Central memory CD8-positive, alpha-beta T cell (primary cell): Measurements from ENCODE around the gene SGMS1.
"Not testable (repeated sequence)": the region's sequence is repeated elsewhere in the genome, so short reads cannot be mapped to it uniquely, and the experiment has no call there.

ENCODE experiments used
- ATAC-seq: fragments of 150-1000 bp; cut with Tn5 transposase; replicated peaks from 2 replicates; pipeline ENCODE4 v1.10.0; 2022; ENCODE audit warnings: mild to moderate bottlenecking, moderate FRiP score, moderate number of reproducible peaks; ENCODE audit not compliant: poor library complexity, severe bottlenecking; ENCODE audit errors: extremely low read depth
- DNase-seq, 2 donors: peaks; one replicate each; pipeline ENCODE4 v3.0.0; 2021; ENCODE audit warnings: low spot score in 2 of 2
- H3K27ac Mint-ChIP-seq: one replicate; pipeline ENCODE4 v1.8.0; 2022; ENCODE audit warnings: low read depth, mild to moderate bottlenecking, moderate library complexity, mixed read lengths
- H3K27me3 Mint-ChIP-seq: one replicate; pipeline ENCODE4 v1.8.0; 2022; ENCODE audit warnings: mixed read lengths
- H3K36me3 Mint-ChIP-seq: one replicate; pipeline ENCODE4 v1.8.0; 2022; ENCODE audit warnings: mild to moderate bottlenecking, moderate library complexity, mixed read lengths; ENCODE audit not compliant: insufficient read depth
- H3K4me1 Mint-ChIP-seq: one replicate; pipeline ENCODE4 v1.8.0; 2022; ENCODE audit warnings: mixed read lengths
- H3K4me3 Mint-ChIP-seq: one replicate; pipeline ENCODE4 v1.8.0; 2022; ENCODE audit warnings: mild to moderate bottlenecking, moderate library complexity, mixed read lengths
- H3K9me3 Mint-ChIP-seq: one replicate; pipeline ENCODE4 v1.8.0; 2022; ENCODE audit warnings: mixed read lengths

The SGMS1 gene

GRCh38 chr10:50280049-50280841 lies 343.5 kb downstream of the SGMS1 start:
- Mint-ChIP-seq H3K4me3 (no peak overlapping the region), H3K36me3 (no peaks in the 10 kb centered on the region), H3K9me3 (no peaks in the 10 kb centered on the region)

GRCh38 chr10:50279489-50279888 lies 344.3 kb downstream of the SGMS1 start:
- H3K27me3 Mint-ChIP-seq, result peaks cover 68% of the 10 kb centered on the region
- no peaks in the 10 kb centered on the region for H3K4me1 Mint-ChIP-seq
- ATAC-seq (no peak), DNase-seq (no peak)
- H3K27ac Mint-ChIP-seq, result no peak overlapping the region
- H3K36me3 Mint-ChIP-seq, result no peaks in the 10 kb centered on the region
- no peak overlapping the region for H3K4me3 Mint-ChIP-seq
- H3K9me3 Mint-ChIP-seq, result no peaks in the 10 kb centered on the region

More at GRCh38 chr10:50280049-50280841, 343.5 kb downstream of the SGMS1 start:
- Mint-ChIP-seq H3K27me3 (peaks cover 69% of the 10 kb centered on the region), H3K4me1 (no peaks in the 10 kb centered on the region), H3K27ac (no peak overlapping the region)
- ATAC-seq, result no peak
- DNase-seq, result no peak

- Mint-ChIP-seq H3K9me3 (no peaks in the 10 kb centered on the region), H3K36me3 (no peaks in the 10 kb centered on the region), H3K27me3 (peaks cover 32% of the 10 kb centered on the region), H3K27ac (no peak overlapping the region), H3K4me1 (no peaks in the 10 kb centered on the region), H3K4me3 (no peak overlapping the region)
- DNase-seq (no peak), ATAC-seq (no peak)
These were observed 348.0 kb downstream of the SGMS1 start for GRCh38 chr10:50275650-50276235.

- Mint-ChIP-seq H3K27ac (no peak overlapping the region), H3K36me3 (no peaks in the 10 kb centered on the region), H3K9me3 (no peaks in the 10 kb centered on the region), H3K4me3 (no peak overlapping the region), H3K4me1 (no peaks in the 10 kb centered on the region), H3K27me3 (peaks cover 28% of the 10 kb centered on the region)
- no peak for DNase-seq
- no peak for ATAC-seq
These were observed 351.2 kb downstream of the SGMS1 start for GRCh38 chr10:50272531-50272930.

GRCh38 chr10:50271564-50272250 lies 352.0 kb downstream of the SGMS1 start:
- peaks cover 28% of the 10 kb centered on the region for H3K27me3 Mint-ChIP-seq

DNA sequence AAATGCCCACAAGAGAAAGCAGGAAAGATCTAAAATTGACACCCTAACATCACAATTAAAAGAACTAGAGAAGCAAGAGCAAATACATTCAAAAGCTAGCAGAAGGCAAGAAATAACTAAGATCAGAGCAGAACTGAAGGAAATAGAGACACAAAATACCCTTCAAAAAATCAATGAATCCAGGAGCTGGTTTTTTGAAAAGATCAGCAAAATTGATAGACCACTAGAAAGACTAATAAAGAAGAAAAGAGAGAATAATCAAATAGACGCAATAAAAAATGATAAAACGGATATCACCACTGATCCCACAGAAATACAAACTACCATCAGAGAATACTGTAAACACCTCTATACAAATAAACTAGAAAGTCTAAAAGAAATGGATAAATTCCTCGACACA lies 355.9 kb downstream of the SGMS1 start:
- H3K27me3 Mint-ChIP-seq, result peaks cover 54% of the 10 kb centered on the region
- DNase-seq, H3K4me3 Mint-ChIP-seq, H3K27ac Mint-ChIP-seq, ATAC-seq, H3K4me1 Mint-ChIP-seq, H3K9me3 Mint-ChIP-seq, H3K36me3 Mint-ChIP-seq: not testable (repeated sequence)

More at GRCh38 chr10:50271564-50272250, 352.0 kb downstream of the SGMS1 start:
- DNase-seq (no peak), ATAC-seq (no peak)
- Mint-ChIP-seq H3K27ac (no peak overlapping the region), H3K4me3 (no peak overlapping the region), H3K4me1 (no peaks in the 10 kb centered on the region), H3K9me3 (no peaks in the 10 kb centered on the region), H3K36me3 (no peaks in the 10 kb centered on the region)

- peaks cover 75% of the 10 kb centered on the region for H3K27me3 Mint-ChIP-seq
These were observed 361.1 kb downstream of the SGMS1 start for GRCh38 chr10:50262625-50263024.

DNA sequence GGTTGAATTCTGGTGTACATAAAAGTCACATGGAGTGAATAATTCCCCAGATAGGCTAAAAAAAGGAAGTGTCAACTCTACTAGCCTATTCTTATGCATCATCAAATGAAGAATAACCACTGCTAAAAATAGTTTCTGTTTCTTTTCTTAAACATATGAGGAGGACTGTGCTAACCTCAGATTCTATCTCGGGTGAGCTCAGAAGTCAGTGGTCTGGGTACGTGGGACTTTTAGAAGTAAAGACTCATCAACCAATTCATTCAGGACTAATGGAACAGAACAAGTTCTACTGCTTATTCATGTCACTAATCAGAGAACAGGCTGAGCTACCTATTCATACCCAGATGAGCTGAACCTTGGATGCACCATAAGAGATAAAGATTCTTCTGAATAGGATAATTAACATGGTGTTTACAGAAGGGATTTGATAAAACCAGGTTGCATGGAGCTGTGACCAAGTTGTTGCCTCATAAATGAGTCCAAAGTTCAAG lies 362.9 kb downstream of the SGMS1 start:
- H3K9me3 Mint-ChIP-seq, result no peaks in the 10 kb centered on the region
- H3K27me3 Mint-ChIP-seq, result peaks cover 74% of the 10 kb centered on the region
- H3K36me3 Mint-ChIP-seq, result no peaks in the 10 kb centered on the region
- peak; percentile 83 for ATAC-seq
- no peak for DNase-seq
- H3K4me1 Mint-ChIP-seq, result no peaks in the 10 kb centered on the region
- no peak overlapping the region for H3K27ac Mint-ChIP-seq
- no peak overlapping the region for H3K4me3 Mint-ChIP-seq

More at GRCh38 chr10:50262625-50263024, 361.1 kb downstream of the SGMS1 start:
- ATAC-seq, H3K4me1 Mint-ChIP-seq, H3K4me3 Mint-ChIP-seq, H3K36me3 Mint-ChIP-seq, H3K27ac Mint-ChIP-seq, H3K9me3 Mint-ChIP-seq, DNase-seq: not testable (repeated sequence)
